Measurements from ENCODE around the gene MPRIP.
"Not testable (repeated sequence)": the region's sequence is repeated elsewhere in the genome, so short reads cannot be mapped to it uniquely, and the experiment has no call there.

The MPRIP gene, protein sequence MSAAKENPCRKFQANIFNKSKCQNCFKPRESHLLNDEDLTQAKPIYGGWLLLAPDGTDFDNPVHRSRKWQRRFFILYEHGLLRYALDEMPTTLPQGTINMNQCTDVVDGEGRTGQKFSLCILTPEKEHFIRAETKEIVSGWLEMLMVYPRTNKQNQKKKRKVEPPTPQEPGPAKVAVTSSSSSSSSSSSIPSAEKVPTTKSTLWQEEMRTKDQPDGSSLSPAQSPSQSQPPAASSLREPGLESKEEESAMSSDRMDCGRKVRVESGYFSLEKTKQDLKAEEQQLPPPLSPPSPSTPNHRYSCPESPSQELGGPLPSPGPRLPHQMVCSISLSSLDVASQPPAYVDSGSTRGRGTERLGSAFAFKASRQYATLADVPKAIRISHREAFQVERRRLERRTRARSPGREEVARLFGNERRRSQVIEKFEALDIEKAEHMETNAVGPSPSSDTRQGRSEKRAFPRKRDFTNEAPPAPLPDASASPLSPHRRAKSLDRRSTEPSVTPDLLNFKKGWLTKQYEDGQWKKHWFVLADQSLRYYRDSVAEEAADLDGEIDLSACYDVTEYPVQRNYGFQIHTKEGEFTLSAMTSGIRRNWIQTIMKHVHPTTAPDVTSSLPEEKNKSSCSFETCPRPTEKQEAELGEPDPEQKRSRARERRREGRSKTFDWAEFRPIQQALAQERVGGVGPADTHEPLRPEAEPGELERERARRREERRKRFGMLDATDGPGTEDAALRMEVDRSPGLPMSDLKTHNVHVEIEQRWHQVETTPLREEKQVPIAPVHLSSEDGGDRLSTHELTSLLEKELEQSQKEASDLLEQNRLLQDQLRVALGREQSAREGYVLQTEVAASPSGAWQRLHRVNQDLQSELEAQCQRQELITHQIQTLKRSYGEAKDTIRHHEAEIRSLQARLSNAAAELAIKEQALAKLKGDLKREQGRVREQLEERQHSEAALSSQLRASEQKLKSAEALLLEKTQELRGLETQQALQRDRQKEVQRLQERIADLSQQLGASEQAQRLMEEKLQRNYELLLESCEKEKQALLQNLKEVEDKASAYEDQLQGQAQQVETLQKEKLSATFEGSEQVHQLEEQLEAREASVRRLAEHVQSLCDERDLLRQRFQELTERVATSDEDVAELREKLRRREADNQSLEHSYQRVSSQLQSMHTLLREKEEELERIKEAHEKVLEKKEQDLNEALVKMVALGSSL (N-terminal part only)

DNA sequence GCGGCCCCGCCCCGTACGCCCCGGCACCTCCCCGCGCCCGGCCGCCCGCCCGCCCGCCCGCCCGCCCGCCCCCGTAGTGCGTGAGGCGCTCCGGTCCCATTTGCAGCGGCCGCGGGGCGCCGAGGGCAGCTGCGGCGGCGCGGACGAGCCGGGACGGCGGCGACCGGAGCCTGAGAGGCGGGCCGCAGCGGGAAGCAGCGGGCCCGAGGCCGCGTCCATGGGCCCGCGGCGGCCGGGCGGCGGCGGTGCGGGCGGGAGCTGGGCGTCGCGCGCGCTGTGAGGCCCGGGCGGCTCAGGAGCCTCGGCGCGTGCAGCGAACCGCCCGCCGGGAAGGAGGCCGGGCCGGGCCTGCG lies at the start of gene MPRIP:
MPRIP (plus strand) TSS at position 74 of the 353 bp plus-strand sequence. CDS start 392 bp downstream, outside the sequence.
- no peak for DNase-seq

- DNase-seq: no peak
Measured at GRCh38 chr17:16994631-16995030, 47.6 kb upstream of the MPRIP start.

GRCh38 chr17:16995930-16996329 lies 46.3 kb upstream of the MPRIP start:
- DNase-seq: no peak

- DNase-seq: not testable (repeated sequence)
Measured at GRCh38 chr17:16996726-16997125, 45.5 kb upstream of the MPRIP start.

GRCh38 chr17:16997514-16998429 lies 44.5 kb upstream of the MPRIP start:
- DNase-seq: peak; percentile 85

GRCh38 chr17:16999931-17000625 lies 42.2 kb upstream of the MPRIP start:
- no peak for DNase-seq

GRCh38 chr17:17001076-17001777 lies 41.0 kb upstream of the MPRIP start:
- no peak for DNase-seq

- DNase-seq: peak; percentile 77
Measured at GRCh38 chr17:17001874-17002520, 40.3 kb upstream of the MPRIP start.

- DNase-seq: not testable (repeated sequence)
Measured at GRCh38 chr17:17002731-17003715, 39.2 kb upstream of the MPRIP start.

- DNase-seq: no peak
Measured at GRCh38 chr17:17004251-17004996, 37.8 kb upstream of the MPRIP start.

- DNase-seq: not testable (repeated sequence)
Measured at GRCh38 chr17:17004997-17005614, 37.2 kb upstream of the MPRIP start.

- not testable (repeated sequence) for DNase-seq
Measured at GRCh38 chr17:17007891-17008290, 34.4 kb upstream of the MPRIP start.

DNA sequence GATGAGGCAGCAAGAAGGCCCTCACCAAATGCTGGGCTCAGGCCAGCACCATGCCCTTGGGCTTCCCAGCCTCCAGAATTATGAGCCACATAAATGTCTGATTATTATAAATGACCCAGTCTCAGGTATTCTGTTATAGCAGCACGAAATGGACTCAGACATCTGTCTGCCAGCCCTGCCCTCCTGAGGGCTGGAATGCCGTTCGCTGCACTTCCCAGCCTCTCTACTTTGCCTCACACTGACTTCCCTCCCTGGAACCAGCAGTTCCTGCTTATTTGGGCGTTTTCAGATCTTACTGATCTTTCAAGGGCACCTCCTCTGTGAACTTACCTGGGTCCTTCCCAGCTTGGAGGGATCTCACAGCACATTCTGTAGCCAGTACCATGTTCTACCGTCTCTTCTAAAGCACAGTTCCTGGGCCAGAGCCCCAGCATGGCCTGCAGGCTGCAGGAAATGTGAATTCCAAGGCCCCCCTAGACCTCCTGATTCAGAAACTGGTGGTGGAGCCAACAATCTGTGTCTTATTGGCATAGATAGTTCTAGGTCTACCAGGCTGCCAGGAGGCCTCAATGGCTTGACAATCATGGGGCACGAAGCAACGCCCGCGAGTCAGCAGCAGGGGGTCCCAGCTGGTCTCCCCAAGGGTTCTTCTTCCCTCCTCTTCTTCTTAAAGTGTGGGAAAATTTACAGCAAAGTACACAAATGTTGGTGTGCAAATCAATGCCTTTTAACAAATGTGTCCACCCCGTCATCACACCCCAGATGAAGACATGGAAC lies 33.4 kb upstream of the MPRIP start:
- not testable (repeated sequence) for DNase-seq

DNA sequence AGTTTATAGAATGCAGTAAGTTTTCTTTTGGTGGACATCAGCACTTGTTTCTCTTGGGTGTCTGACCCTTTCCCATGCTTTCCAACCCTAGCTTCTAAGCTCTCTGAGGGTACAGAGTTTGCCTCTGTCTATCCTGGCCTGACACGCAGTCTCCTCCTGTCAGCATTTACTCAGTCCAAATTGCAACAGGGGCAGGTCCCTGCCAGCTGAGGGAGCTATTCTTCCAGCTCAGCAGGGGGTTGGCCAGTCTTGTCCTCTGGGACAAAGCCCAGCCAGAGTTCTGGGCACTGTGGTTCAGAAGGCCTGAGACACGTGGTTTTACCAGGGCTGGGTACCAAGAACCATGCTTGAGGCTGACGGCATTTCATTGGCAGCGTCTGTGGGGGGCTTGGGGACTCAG lies 32.3 kb upstream of the MPRIP start:
- not testable (repeated sequence) for DNase-seq

GRCh38 chr17:17010545-17011034 lies 31.7 kb upstream of the MPRIP start:
- not testable (repeated sequence) for DNase-seq
